Measurements from ENCODE around the gene COX5A. TPM values are rescaled to one million over a fixed set of nuclear protein-coding genes. Genes with fewer than 3 reads are reported as not detected.

The COX5A gene
- 64.3 and 68.1 TPM in 2 replicates for total RNA-seq

DNA sequence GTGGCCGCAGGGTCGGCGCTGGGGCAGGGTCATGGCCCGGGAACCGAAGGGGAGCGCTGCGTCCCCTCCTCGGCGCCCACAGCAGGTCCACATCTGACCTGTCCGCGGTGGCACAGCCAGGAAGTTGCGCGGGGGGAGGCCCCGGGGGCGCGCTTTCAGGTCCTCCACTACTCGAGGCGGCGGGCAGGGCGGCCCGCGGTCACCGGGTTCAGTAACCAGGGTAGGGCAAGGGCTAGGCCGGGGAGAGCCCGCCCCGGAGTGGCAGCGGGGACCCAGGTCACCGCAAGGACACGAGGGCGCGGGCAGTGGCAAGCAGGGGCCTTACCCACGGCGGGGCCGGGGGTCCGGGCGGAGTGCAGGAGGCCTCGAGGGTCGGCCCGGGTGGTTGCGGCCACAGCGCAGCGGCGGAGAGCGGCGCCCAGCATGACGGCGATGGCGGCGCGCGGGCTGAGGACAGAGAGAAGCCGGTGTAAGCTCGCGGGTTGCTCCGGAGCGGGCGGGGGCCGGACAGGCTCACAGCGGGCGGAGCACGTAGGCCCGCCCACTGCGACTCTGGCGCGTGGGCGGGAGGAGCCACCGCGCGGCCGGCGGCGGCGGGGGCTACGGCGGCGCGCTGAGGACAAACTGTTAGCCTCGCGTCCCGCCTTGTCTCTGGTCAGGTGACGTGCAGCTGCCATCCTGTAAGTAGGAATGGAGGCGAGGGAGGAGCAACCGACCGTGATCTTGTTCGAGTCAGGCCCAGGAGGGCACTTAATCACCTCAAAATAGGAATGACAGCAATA lies at the start of gene COX5A:
Gene COX5A, minus strand, starts transcription at position 484 of the 782 bp plus-strand sequence. Its CDS starts 59 bp downstream, at position 425.

GRCh38 chr15:74956648-74957475 lies 19.0 kb upstream of the COX5A start, which contains the start of gene RPP25:
Gene RPP25, minus strand, starts transcription at chr15:74956772. Its CDS starts 189 bp downstream, at chr15:74956583.

GRCh38 chr15:74906450-74907162 lies 31.3 kb downstream of the COX5A start, which contains the start of gene FAM219B:
Gene FAM219B, minus strand, starts transcription at chr15:74906851. Its CDS starts 51 bp downstream, at chr15:74906800.

GRCh38 chr15:74889883-74890664 lies 47.8 kb downstream of the COX5A start, which contains the start of gene MPI:
Gene MPI, plus strand, starts transcription at chr15:74890042. Its CDS starts 32 bp downstream, at chr15:74890074.

DNA sequence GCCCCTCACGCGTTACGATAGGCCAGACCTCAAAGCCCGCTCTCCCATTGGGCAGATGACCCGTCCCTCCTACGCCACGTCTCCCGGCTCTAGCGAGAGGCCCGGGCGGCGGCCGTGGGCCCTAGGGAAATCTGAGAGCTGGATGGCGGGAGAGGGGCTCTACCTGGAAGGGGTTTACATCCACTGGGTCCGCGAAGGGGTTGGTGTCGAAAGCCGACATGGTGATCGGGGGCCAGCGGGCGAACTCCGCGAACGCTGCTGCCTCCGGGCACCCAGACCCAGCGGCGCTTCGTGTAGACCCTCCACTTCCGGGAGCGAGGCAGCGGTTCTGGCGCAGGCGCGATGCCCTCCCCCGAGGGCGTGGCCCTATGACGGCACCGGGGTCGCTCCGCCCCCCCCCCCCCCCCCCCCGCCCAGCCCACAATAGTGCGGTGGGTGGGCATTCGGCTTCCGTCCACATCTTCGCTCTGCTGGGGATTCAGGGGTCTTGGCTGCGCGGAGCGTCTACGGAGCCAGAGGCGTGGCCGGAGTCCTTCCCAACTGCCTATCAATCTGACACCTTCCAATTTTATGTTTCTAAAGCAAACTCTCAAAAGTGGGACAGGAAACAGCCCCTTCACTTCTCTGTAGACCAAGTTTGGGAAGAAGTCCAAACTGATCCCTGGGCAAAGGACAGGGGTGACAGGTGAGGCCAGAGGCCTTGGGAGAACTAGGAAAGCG lies 64.7 kb downstream of the COX5A start, which contains the start of gene SCAMP2:
Gene SCAMP2, minus strand, starts transcription at position 330 of the 720 bp plus-strand sequence. Its CDS starts 110 bp downstream, at position 220.

Small RNAs within 50 kb of the gene (small RNA-seq; reads per million reads assigned to genes)
- not detected for gene RF00019

Other genes with a start within 250 kb of the COX5A start
- gene EDC3, start 242.0 kb downstream of the COX5A start, total RNA-seq: 14.1 and 17.6 TPM in 2 replicates
- 9.1 and 10.5 TPM in 2 replicates for gene CYP1A1, start 212.5 kb downstream of the COX5A start, total RNA-seq
- not detected in 2 replicates for gene CYP1A2, start 189.2 kb downstream of the COX5A start, total RNA-seq
- 51.4 and 60.1 TPM in 2 replicates for gene CSK, start 156.0 kb downstream of the COX5A start, total RNA-seq
- gene LMAN1L, start 125.2 kb downstream of the COX5A start, total RNA-seq: not detected in 2 replicates
- not detected in 2 replicates for gene CPLX3, start 111.4 kb downstream of the COX5A start, total RNA-seq
- gene ULK3, start 94.9 kb downstream of the COX5A start, total RNA-seq: 36.6 and 40.5 TPM in 2 replicates
- 37.0 and 37.2 TPM in 2 replicates for gene SCAMP2, start 64.7 kb downstream of the COX5A start, total RNA-seq
- 49.1 and 54.9 TPM in 2 replicates for gene MPI, start 48.0 kb downstream of the COX5A start, total RNA-seq
- gene FAM219B, start 31.2 kb downstream of the COX5A start, total RNA-seq: 45.1 and 47.2 TPM in 2 replicates
- 18.3 and 23.2 TPM in 2 replicates for gene RPP25, start 18.7 kb upstream of the COX5A start, total RNA-seq
- gene SCAMP5, start 57.5 kb upstream of the COX5A start, total RNA-seq: 10.8 and 11.1 TPM in 2 replicates
- 9.5 and 12.7 TPM in 2 replicates for gene PPCDC, start 85.5 kb upstream of the COX5A start, total RNA-seq

All from vein endothelial cell (primary cell).